WTC11 (cell line): ENCODE data around the gene SMIM38.

ENCODE experiments used
- ZNF121 ChIP-seq: sonication (generic); formaldehyde crosslinking; IDR thresholded peaks from 2 replicates; pipeline ENCODE4 v1.8.0; 2023; ENCODE audit warnings: missing genetic modification reagents
- ZNF671 ChIP-seq: fragments of 250-450 bp; sonication (Bioruptor Pico); IDR thresholded peaks from 2 replicates; pipeline ENCODE4 v1.8.0; 2021; ENCODE audit warnings: mild to moderate bottlenecking
- TF ChIP-seq, protein P1 (sequence below): sonication (generic); formaldehyde crosslinking; IDR thresholded peaks from 2 replicates; pipeline ENCODE4 v1.8.1; 2023; ENCODE audit warnings: mild to moderate bottlenecking, missing genetic modification reagents, moderate library complexity
- TF ChIP-seq, protein P2 (sequence below): fragments of 200-600 bp; IDR thresholded peaks from 2 replicates; pipeline ENCODE4 v1.8.0; 2022; ENCODE audit warnings: antibody characterized with exemption

DNA sequence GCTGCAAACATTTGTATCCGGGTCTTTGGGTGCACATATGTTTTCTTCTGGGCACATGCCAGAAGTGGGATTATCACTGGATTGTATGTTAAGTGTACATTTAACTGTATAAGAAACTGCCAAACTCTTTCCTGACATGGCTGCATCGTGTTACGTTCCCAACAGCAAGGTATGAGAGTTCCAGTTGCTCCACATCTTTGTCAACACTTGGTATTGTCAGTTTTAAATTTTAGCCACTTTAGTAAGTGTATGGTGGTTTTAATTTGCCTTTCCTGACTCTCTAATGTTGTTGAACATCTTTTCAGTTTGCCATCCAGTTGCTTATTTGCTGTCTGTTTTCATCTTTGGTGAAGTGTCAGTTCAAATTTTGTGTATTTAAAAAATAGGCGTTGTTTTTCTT lies 22.5 kb upstream of the SMIM38 start:
- TF ChIP-seq, protein P1, sequence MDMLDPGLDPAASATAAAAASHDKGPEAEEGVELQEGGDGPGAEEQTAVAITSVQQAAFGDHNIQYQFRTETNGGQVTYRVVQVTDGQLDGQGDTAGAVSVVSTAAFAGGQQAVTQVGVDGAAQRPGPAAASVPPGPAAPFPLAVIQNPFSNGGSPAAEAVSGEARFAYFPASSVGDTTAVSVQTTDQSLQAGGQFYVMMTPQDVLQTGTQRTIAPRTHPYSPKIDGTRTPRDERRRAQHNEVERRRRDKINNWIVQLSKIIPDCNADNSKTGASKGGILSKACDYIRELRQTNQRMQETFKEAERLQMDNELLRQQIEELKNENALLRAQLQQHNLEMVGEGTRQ, result no peak
- TF ChIP-seq, protein P2, sequence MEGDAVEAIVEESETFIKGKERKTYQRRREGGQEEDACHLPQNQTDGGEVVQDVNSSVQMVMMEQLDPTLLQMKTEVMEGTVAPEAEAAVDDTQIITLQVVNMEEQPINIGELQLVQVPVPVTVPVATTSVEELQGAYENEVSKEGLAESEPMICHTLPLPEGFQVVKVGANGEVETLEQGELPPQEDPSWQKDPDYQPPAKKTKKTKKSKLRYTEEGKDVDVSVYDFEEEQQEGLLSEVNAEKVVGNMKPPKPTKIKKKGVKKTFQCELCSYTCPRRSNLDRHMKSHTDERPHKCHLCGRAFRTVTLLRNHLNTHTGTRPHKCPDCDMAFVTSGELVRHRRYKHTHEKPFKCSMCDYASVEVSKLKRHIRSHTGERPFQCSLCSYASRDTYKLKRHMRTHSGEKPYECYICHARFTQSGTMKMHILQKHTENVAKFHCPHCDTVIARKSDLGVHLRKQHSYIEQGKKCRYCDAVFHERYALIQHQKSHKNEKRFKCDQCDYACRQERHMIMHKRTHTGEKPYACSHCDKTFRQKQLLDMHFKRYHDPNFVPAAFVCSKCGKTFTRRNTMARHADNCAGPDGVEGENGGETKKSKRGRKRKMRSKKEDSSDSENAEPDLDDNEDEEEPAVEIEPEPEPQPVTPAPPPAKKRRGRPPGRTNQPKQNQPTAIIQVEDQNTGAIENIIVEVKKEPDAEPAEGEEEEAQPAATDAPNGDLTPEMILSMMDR, result no peak
- TF ChIP-seq ZNF671 (CRISPR knock-in tag) (no peak), ZNF121 (CRISPR knock-in tag) (no peak)
